ENCODE results near the gene HOOK2.
"Not testable (repeated sequence)": the region's sequence is repeated elsewhere in the genome, so short reads cannot be mapped to it uniquely, and the experiment has no call there.

HOOK2 gene

GRCh38 chr19:12774588-12775555 is at the start of gene HOOK2:
HOOK2 (minus strand) TSS chr19:12775552; CDS start chr19:12775449, 103 bp downstream.
- no peak for DNase-seq

GRCh38 chr19:12821761-12822160 is 46.4 kb upstream of the HOOK2 start:
- no peak for DNase-seq

- DNase-seq = not testable (repeated sequence)
Observed at GRCh38 chr19:12817810-12818209, 42.5 kb upstream of the HOOK2 start.

DNA sequence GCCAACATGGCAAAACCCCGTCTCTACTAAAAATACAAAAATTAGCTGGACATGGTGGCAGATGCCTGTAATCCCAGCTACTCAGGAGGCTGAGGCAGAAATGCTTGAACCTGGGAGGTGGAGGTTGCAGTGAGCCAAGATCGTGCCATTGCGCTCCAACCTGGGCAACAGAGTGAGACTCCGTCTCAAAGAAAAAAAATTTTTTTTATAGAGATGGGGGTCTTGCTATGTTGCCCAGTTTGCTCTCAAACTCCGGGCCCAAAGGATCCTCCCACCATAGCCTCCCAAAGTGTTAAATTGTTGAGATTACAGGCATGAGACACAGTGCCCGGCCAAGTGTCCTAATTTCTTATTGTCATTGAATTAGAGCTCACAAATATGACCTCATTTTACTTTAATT is 41.8 kb upstream of the HOOK2 start:
- not testable (repeated sequence) for DNase-seq

- DNase-seq = no peak
Observed at GRCh38 chr19:12815088-12815487, 39.7 kb upstream of the HOOK2 start.

- DNase-seq = peak; percentile 93
Observed at GRCh38 chr19:12806242-12807081, 31.1 kb upstream of the HOOK2 start, which contains the start of gene RNASEH2A. RNASEH2A (plus strand) TSS chr19:12806584; CDS start chr19:12806674, 90 bp downstream.

GRCh38 chr19:12804051-12804450 is 28.7 kb upstream of the HOOK2 start:
- no peak for DNase-seq

- DNase-seq = no peak
Observed at GRCh38 chr19:12802267-12803106, 27.1 kb upstream of the HOOK2 start.

GRCh38 chr19:12801466-12802266 is 26.3 kb upstream of the HOOK2 start, which contains the start of the genes PRDX2 and THSD8:
PRDX2 (minus strand) TSS chr19:12801800; CDS start chr19:12801261, 539 bp downstream.
THSD8 (plus strand) TSS chr19:12802069; CDS start chr19:12802072, 3 bp downstream.
- peak; percentile 87 for DNase-seq

- DNase-seq = no peak
Observed at GRCh38 chr19:12800923-12801465, 25.6 kb upstream of the HOOK2 start.

GRCh38 chr19:12800466-12800770 is 25.1 kb upstream of the HOOK2 start:
- no peak for DNase-seq

DNA sequence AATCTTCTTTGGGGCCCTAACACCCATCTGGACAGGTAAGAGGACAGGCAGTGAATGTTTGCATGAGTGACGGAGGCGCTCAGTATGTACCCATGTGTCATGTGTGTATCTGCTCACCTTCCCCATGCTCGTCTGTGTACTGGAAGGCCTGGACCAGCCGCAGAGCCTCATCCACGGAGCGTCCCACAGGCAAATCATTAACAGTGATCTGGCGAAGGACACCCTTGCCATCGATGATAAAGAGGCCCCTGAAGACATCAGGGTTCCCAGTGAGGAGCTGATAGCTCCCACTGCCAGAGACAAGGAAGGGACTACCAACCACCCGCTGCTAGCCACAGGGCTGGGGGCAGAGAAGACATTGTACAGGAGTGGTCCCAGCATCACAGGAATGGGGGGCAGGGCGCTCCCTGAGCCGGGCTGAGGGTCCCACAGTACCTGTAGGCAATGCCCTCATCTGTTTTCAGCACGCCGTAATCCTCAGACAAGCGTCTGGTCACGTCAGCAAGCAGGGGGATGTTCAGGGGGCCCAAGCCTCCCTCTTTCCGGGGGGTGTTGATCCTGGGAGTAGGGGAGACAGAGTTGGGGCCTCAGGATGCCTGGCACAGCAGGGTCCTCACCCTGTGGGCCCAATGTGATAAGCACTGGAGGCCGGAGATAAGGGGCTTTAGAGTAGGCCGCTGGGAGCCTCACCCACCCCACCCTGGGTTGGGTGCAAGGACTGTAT is 24.6 kb upstream of the HOOK2 start:
- no peak for DNase-seq

DNA sequence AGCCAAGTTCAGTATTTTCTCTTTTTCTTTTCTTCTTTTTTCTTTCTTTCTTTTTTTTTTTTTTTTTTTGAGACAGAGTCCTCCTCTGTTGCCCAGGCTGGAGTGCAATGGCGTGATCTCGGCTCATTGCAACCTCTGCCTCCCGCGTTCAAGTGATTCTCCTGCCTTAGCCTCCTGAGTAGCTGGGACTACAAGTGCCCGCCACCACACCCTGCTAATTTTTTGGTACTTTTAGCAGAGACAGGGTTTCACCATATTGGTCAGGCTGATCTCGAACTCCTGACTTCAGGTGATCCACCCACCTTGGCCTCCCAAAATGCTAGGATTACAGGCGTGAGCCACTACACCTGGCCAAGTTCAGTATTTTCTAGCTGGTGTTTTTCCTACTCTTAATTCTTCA is 22.3 kb upstream of the HOOK2 start:
- DNase-seq = not testable (repeated sequence)

DNA sequence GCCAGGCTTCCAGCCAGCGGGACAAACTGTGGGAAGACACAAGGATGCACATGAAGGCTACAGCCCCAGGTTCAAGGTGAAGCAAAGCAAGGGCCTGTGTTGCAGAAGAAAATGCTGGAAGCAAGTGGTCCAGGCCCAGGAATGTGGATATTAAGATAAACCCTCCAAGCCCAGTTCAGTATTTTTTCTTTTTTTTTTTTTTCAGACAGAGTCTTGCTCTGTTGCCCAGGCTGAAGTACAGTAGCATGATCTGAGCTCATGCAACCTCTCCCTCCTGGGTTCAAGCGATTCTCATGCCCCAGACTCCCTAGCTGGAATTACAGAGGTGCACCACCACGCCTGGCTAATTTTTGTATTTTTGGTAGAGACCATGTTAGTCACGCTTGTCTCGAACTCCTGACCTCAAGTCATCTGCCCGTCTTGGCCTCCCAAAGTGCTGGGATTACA is 21.8 kb upstream of the HOOK2 start:
- no peak for DNase-seq

GRCh38 chr19:12796146-12797071 is 21.1 kb upstream of the HOOK2 start:
- peak; percentile 86 for DNase-seq

DNA sequence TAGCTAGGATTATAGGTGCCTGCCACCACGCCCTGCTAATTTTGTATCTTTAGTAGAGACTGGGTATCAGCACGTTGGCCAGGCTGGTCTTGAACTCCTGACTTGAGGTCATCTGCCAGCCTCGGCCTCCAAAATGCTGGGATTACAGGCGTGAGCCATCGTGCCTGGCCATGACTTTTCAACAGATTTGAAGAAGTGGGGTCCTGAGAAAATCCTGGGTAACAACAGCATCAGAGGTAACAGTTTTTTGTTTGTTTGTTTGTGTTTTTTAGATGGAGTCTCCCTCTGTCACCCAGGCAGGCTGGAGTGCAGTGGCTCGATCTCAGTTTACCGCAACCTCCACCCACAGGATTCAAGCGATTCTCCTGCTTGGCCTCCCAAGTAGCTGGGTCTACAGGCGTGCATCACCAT is 19.6 kb upstream of the HOOK2 start:
- DNase-seq = no peak

- no peak for DNase-seq
Observed at GRCh38 chr19:12794196-12794941, 19.0 kb upstream of the HOOK2 start.

Data from right forelimb (tissue), 1 donor.